Liver (tissue), 3 donors: ENCODE measurements around the gene TBL1XR1.

Experiments used
- RXRA ChIP-seq, 2 donors: IDR thresholded peaks; 2 replicates each; pipeline ENCODE4 v1.6.1; 2017 to 2018; ENCODE audit warnings: antibody characterized with exemption in 2 of 2, mild to moderate bottlenecking in 1 of 2
- SP1 ChIP-seq: IDR thresholded peaks from 2 replicates; pipeline ENCODE4 v1.6.1; 2018; ENCODE audit warnings: antibody characterized with exemption, mild to moderate bottlenecking
- TF ChIP-seq, protein P1 (sequence below): fragments of 150-350 bp; IDR thresholded peaks from 2 replicates; pipeline ENCODE4 v1.5.1; 2017; ENCODE audit warnings: improper control_type of control experiment, low read depth, low read length; ENCODE audit not compliant: missing input control
- donor health status: healthy.
- donor health status: healthy.

DNA sequence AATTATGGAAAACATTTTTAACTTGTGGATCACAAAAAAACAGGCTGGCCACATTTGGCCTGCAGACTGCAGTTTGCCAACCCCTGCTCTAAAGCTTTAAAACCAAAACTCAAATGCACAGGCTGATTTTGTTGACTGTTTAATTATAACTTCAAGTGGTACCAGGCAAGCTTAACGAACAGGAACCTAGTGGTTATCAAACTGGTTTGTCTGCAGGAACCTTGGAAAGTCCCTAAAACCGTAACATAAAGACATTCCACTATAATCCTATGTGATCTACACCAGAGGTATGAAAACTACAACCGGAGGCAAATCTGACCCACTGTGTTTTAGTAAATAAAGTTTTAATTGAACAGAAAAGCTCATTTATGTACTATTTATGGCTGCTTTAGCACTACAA is 52.4 kb downstream of the TBL1XR1 start:
- TF ChIP-seq, protein P1, sequence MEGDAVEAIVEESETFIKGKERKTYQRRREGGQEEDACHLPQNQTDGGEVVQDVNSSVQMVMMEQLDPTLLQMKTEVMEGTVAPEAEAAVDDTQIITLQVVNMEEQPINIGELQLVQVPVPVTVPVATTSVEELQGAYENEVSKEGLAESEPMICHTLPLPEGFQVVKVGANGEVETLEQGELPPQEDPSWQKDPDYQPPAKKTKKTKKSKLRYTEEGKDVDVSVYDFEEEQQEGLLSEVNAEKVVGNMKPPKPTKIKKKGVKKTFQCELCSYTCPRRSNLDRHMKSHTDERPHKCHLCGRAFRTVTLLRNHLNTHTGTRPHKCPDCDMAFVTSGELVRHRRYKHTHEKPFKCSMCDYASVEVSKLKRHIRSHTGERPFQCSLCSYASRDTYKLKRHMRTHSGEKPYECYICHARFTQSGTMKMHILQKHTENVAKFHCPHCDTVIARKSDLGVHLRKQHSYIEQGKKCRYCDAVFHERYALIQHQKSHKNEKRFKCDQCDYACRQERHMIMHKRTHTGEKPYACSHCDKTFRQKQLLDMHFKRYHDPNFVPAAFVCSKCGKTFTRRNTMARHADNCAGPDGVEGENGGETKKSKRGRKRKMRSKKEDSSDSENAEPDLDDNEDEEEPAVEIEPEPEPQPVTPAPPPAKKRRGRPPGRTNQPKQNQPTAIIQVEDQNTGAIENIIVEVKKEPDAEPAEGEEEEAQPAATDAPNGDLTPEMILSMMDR, result no peak
- TF ChIP-seq SP1 (no peak), RXRA (IDR thresholded peaks at IDR 0.05) (no peak)
